ENCODE measurements around the gene SDCBP2.
A peak's percentile ranks its signal among the peaks of the same experiment; 100 is the strongest.

The SDCBP2 gene

DNA sequence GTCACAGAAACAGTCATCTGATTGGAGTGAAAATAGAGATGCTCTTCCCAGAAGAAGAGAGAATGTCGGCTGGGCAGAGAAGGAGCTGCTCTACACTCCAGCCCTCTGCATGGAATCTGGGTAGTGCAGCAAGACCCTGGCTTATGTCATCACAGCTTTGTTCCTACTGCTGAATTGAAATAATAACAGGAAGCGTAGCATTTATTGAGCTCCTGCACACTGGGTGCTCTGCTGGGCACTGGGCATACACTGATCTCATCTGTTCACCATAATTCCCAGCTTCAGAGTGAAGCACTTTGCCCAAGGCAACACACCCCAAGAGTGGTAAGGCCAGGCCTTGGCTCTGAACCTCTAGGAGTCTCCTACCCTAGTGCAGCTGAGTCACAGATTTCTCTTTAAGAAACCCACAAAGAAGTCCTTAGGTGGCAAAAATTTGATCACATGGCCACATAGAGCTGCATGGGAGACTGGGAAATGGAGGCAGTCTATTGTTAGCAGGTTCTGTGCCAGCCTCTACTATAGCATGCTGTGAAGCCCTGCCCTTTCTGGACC lies 3.9 kb upstream of the SDCBP2 start:
- no peak overlapping the region for H3K27ac Mint-ChIP-seq (ENCODE audit: low read depth)
- ATAC-seq (replicated peaks; ENCODE audit: extremely low read depth, poor library complexity, severe bottlenecking) (no peak), DNase-seq (ENCODE audit: low spot score in 2 of 2) (peak in 1 of 2 donors; percentile 5)
- H3K36me3 Mint-ChIP-seq (ENCODE audit: insufficient read depth): peaks cover 12% of the 10 kb centered on the region
- no peaks in the 10 kb centered on the region for H3K27me3 Mint-ChIP-seq
- H3K9me3 Mint-ChIP-seq: no peaks in the 10 kb centered on the region
- peaks cover 31% of the 10 kb centered on the region for H3K4me1 Mint-ChIP-seq
- H3K4me3 Mint-ChIP-seq: no peak overlapping the region

DNA sequence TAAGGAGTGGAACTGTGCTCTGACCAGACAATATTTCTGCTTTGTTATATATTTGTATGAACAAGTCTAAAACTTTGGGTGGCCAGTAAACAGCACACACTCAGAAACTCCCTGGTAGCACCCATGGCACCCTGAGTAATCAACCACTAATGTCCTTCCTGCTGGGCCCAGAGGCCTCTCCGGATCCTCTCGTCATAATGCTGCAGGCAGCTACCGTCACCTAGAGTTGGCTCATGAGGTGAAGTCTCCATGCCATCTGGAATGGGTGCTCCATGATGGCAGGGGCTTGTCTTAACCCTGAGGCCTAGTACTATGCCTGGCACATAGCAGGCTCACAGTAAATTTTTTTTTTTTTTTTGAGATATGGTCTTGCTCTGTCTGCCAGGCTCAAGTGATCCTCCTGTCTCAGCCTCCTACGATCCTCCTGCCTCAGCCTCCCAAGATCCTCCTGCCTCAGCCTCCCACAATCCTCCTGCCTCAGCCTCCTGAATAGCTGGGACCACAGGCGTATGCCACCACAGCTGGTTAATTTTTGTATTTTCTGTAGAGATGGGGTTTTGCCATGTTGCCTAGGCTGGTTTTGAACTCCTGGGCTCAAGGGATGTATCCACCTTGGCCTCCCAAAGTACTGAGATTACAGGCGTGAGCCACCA lies 3.0 kb upstream of the SDCBP2 start:
- DNase-seq (ENCODE audit: low spot score in 2 of 2) (peak; percentile 3 to 12), ATAC-seq (replicated peaks; ENCODE audit: extremely low read depth, poor library complexity, severe bottlenecking) (no peak)
- peaks cover 31% of the 10 kb centered on the region for H3K4me1 Mint-ChIP-seq
- peaks cover 12% of the 10 kb centered on the region for H3K36me3 Mint-ChIP-seq (ENCODE audit: insufficient read depth)
- H3K4me3 Mint-ChIP-seq: no peak overlapping the region
- peak overlapping the region; percentile 69 for H3K27ac Mint-ChIP-seq (ENCODE audit: low read depth)
- H3K27me3 Mint-ChIP-seq: no peaks in the 10 kb centered on the region
- H3K9me3 Mint-ChIP-seq: no peaks in the 10 kb centered on the region

DNA sequence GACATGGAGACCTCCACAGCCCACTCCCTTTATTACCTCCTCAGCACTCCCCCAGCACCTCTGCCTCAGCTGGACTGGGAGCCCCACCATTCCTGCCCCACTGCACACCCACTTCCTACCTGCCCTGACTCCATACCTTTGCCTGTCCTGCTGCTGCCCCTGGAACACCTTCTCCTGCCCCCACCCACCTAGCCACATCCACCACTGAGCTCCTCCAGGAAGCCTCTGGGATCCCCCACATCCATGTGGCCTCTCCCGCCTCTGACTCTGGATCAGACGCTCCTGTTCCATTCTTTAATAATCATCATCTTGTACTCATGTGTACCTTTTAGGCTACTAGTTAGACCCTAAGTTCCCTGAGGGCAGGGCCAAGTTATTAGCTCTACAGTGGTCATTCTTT lies 2.2 kb upstream of the SDCBP2 start:
- no peaks in the 10 kb centered on the region for H3K27me3 Mint-ChIP-seq
- H3K4me1 Mint-ChIP-seq: peaks cover 25% of the 10 kb centered on the region
- H3K9me3 Mint-ChIP-seq: no peaks in the 10 kb centered on the region
- no peak overlapping the region for H3K27ac Mint-ChIP-seq (ENCODE audit: low read depth)
- ATAC-seq (replicated peaks; ENCODE audit: extremely low read depth, poor library complexity, severe bottlenecking): no peak
- peaks cover 13% of the 10 kb centered on the region for H3K36me3 Mint-ChIP-seq (ENCODE audit: insufficient read depth)
- no peak overlapping the region for H3K4me3 Mint-ChIP-seq
- DNase-seq (ENCODE audit: low spot score in 2 of 2): no peak

DNA sequence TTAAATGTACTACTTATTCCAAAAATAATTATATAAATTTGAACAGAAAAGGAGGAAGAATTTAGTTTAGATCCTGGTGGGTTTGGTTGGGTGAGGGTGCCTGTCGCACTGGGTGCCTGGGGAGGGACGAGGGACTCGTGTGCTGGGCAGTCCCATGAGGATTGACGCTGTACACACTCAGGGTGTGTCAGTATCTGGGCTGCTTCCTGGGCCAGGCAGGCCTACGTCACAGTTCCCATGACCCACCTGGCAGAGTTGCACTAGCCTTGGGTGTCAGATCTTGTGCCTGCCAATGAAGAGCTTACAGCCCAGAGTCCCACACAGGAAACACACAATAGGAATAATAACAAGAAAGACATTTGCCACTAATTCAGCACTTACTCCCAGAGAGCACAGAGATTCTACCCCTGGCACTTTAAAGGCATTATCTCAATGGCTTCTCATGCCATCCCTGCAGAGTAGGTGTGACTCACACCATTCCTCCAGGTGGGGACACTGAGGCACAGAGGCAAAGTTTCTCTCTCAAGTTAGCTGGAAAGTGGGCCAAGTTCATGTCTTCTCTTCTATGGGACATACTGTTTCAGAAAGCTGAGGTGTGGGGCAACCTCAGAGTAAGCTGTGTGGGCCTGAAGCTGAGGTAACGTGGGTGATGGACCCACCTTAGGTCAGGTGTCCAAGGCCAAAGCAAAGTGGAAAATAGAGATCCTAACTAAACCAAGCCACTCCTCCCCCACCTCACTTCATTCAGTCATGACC lies 1.3 kb upstream of the SDCBP2 start:
- ATAC-seq (replicated peaks; ENCODE audit: extremely low read depth, poor library complexity, severe bottlenecking): no peak
- peaks cover 13% of the 10 kb centered on the region for H3K36me3 Mint-ChIP-seq (ENCODE audit: insufficient read depth)
- peak in 1 of 2 donors; percentile 11 for DNase-seq (ENCODE audit: low spot score in 2 of 2)
- no peaks in the 10 kb centered on the region for H3K9me3 Mint-ChIP-seq
- peak overlapping the region; percentile 23 for H3K27ac Mint-ChIP-seq (ENCODE audit: low read depth)
- no peak overlapping the region for H3K4me3 Mint-ChIP-seq
- H3K4me1 Mint-ChIP-seq: peaks cover 21% of the 10 kb centered on the region
- H3K27me3 Mint-ChIP-seq: no peaks in the 10 kb centered on the region

DNA sequence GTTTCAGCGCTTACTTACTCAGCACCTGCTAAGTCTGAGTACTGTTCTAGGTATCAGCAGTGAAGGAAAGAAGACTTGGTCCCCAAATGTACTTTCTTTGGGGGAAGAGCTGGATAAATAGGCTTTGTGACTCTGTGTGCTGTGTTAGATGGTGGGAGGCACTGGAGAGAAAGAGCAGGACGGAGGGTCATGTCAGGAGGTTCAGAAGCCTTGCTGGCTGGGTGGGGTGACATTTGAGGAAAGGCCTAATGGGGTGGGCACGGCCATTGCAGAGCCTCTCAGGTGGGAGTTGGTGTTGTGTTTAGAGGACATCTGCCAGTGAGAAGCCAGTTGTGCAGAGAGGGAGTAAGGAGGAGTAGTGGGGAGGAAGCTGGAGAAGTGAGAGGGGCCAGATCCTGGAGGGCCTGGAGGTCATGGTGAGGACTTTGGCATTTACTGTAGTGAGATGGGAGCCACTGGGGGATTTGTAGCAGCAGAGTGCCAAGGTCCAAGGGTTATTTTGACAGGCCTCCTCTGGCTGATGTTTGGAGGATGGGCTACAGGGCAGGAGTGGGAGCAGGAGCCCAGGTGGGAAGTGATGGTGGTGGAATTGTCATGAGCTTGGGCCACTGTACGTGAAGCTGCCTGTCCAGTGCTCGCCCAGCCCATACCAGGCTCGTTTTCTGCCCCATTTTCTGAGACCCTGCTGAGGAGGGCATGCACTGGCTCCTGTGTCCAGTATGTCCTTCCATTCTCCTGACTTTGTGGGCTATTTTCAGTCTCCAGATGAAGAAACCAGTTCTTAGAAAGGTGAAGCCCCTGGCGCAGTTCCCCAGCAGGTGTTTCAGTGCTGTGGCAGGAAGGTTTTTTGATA lies 886 bp downstream of the SDCBP2 start:
- Mint-ChIP-seq H3K27me3 (no peaks in the 10 kb centered on the region), H3K27ac (ENCODE audit: low read depth) (peak overlapping the region; percentile 36), H3K4me3 (no peak overlapping the region), H3K4me1 (peaks cover 21% of the 10 kb centered on the region), H3K36me3 (ENCODE audit: insufficient read depth) (peaks cover 12% of the 10 kb centered on the region), H3K9me3 (no peaks in the 10 kb centered on the region)
- ATAC-seq (replicated peaks; ENCODE audit: extremely low read depth, poor library complexity, severe bottlenecking): no peak
- DNase-seq (ENCODE audit: low spot score in 2 of 2): peak in 1 of 2 donors; percentile 9

DNA sequence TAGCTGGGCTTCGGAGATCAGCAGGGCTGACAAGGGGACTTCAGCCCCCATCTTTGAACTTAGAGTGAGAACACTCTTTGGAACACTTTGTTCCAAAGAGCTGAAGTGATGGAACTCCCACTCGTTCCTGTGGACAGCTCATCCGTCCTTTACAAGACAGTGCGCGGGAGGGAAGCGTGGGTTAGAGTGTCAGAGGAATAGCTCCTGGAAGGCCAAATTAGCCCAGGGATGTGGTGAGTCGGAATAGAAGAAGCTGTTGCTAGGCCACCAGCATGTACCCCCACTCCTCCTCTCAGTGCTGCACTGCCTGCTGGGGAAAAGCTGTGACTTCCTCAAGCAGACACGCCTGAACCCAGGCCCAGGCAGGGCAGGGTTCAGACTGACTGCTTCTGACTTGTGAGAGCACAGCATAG lies 1.7 kb downstream of the SDCBP2 start:
- H3K4me1 Mint-ChIP-seq: peaks cover 21% of the 10 kb centered on the region
- H3K4me3 Mint-ChIP-seq: no peak overlapping the region
- peak in 1 of 2 donors; percentile 7 for DNase-seq (ENCODE audit: low spot score in 2 of 2)
- no peaks in the 10 kb centered on the region for H3K9me3 Mint-ChIP-seq
- ATAC-seq (replicated peaks; ENCODE audit: extremely low read depth, poor library complexity, severe bottlenecking): no peak
- H3K27ac Mint-ChIP-seq (ENCODE audit: low read depth): peak overlapping the region; percentile 36
- H3K36me3 Mint-ChIP-seq (ENCODE audit: insufficient read depth): peaks cover 9% of the 10 kb centered on the region
- H3K27me3 Mint-ChIP-seq: no peaks in the 10 kb centered on the region

DNA sequence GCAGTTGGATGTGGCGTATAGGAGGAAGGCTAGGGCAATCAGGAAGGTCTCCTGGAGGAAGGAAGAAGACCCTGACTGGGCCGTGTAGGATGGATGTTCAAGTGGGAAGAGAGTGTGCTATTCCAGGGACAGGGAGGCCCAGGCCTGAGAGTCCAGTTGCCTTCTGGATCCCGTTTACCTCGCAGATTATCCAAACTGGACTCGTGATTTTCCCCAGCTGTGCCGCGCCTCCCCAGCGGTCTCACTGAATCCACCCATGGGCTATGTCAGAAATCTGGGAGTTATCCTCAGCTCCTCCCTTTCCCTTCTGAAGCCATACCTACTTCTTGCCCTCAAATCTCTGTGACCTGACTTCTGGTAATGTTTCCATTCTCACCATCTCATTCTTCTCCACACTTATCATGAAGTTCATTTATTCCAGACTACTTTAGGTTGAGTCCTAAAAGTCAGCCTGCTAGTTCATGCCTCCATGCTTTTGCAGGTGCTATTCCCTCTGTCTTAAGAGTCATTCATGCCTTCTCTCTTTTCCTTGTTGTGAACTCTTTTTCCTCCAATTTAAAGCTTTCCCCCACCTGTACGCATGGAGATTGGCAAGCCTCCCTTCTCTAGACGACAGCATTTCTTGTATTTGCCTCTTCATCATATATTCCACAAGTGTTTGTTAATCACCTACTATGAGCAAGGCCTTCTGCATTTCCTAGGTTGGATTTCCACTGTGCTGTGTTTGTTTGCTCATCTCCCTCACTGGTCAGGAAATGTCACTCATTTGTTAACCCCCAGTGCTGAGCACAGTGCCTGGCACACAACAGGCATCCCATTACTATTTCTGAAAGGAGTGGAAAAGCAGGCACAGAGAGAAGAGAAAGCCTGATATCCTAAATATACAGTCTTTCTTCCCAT lies 2.7 kb downstream of the SDCBP2 start:
- no peaks in the 10 kb centered on the region for H3K9me3 Mint-ChIP-seq
- ATAC-seq (replicated peaks; ENCODE audit: extremely low read depth, poor library complexity, severe bottlenecking): no peak

DNA sequence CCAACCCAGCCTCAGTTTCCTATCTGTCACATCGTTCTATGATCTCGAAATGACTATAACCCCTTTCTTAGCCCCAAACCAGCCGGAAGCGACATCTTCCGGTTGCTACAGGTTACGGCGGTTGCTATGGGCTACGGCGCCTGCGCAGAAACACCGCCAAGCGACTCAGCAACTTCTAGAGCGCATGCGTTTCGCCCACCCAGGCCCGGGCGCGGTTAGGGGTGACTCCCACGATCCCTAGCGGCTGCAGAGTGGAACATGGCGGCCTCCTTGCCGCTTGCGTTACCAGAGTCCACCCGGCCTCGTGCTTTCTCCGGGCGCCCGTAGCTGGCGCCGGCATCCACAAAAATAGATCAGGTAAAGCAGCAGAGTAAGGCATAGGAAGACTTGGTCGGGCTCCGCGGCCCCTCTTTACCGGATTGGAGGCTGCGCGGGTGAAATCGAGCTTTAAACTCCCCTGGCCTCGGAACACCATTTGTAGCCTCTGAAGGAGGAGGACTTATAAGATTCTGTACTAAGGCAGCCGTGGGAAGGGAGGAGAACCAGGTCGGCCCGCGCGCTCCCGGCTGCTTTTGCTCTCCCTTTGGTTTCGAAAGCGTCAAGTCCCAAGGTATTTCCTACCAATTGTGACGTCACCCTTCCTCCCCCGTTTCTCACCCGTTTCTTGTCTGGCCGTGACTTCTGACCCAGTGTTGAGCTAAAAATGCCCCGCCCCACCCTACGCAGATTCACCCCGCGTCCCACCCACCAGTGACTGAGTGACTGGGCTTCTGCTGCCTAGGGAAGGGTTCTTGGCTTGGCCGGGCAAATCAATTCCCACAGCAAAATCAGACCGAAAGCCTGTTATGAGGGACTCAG lies 3.5 kb downstream of the SDCBP2 start:
- Mint-ChIP-seq H3K36me3 (ENCODE audit: insufficient read depth) (peaks cover 3% of the 10 kb centered on the region), H3K9me3 (no peaks in the 10 kb centered on the region), H3K27ac (ENCODE audit: low read depth) (no peak overlapping the region), H3K27me3 (no peaks in the 10 kb centered on the region), H3K4me3 (no peak overlapping the region), H3K4me1 (peaks cover 8% of the 10 kb centered on the region)
- peak; percentile 88 for ATAC-seq (replicated peaks; ENCODE audit: extremely low read depth, poor library complexity, severe bottlenecking)
- DNase-seq (ENCODE audit: low spot score in 2 of 2): peak; percentile 98

More for the DNA sequence above, 2.7 kb downstream of the SDCBP2 start:
- no peak overlapping the region for H3K27ac Mint-ChIP-seq (ENCODE audit: low read depth)
- H3K36me3 Mint-ChIP-seq (ENCODE audit: insufficient read depth): peaks cover 7% of the 10 kb centered on the region
- no peak overlapping the region for H3K4me3 Mint-ChIP-seq
- H3K27me3 Mint-ChIP-seq: no peaks in the 10 kb centered on the region
- peak in 1 of 2 donors; percentile 15 for DNase-seq (ENCODE audit: low spot score in 2 of 2)
- H3K4me1 Mint-ChIP-seq: peaks cover 15% of the 10 kb centered on the region

DNA sequence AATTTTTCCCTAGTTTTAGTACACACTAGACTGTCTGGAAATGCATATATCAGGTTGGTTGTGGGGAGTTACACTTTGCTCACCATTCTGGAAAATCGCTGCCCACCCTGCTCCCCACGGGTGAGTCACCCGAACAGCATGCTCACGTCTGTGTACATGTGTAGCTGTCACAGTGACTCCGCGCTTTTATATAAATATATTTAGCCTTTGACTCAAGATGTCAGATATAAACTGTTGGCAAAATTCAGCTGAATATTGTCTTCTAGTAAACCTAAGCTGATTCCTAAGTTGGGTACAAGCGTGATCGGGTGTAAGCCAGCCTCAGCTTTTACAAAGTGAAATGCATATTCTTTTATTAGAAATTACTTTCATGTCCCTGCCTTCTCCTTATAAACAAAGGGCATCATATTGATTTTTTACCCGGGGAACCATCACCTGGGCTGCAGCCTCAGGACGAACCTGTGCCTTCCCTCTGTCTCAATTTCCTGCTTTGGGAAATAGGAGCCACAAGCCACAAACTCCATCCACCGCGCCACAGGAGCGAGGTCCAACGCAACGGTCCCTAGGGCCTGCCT lies 4.3 kb downstream of the SDCBP2 start:
- Mint-ChIP-seq H3K4me3 (no peak overlapping the region), H3K27me3 (no peaks in the 10 kb centered on the region), H3K36me3 (ENCODE audit: insufficient read depth) (peaks cover 2% of the 10 kb centered on the region), H3K4me1 (peaks cover 3% of the 10 kb centered on the region), H3K9me3 (no peaks in the 10 kb centered on the region), H3K27ac (ENCODE audit: low read depth) (no peak overlapping the region)
- DNase-seq (ENCODE audit: low spot score in 2 of 2): no peak
- no peak for ATAC-seq (replicated peaks; ENCODE audit: extremely low read depth, poor library complexity, severe bottlenecking)

DNA sequence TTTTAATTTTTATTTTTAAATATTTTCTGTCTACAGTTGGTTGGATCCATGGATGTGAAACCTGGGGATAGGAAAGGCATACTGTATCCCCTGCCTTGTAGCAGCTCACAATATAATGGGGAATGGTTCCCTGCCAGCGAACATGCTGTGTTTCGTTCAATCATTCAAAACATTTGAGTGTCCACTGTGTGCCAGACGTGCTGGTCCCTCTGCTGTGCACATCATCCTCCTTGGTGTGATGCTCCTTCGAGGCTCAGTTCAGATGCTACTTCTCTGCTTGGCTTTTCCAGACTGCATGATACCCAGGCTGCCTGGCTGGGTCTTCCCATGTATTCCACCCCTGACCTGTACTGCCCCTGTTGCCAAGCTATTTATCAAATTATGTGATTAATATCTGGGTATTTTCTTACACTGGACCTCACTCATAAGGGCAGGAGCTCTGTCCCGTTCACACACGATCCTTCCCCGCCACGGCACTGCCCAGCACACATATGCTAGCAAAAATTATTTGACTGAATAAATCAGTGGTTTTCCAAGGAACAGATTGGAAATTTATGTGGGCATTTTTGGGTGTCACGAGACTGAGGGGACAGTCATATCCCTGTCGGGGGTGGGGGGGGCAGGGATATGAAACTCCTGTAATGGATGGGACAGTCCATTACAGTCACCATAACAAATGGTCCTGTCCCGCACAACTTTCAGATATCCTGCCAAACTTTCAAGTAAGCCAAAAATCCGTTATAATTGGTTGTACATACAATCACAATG lies 4.9 kb downstream of the SDCBP2 start:
- Mint-ChIP-seq H3K4me1 (no peaks in the 10 kb centered on the region), H3K4me3 (no peak overlapping the region), H3K36me3 (ENCODE audit: insufficient read depth) (peaks cover 2% of the 10 kb centered on the region), H3K27ac (ENCODE audit: low read depth) (no peak overlapping the region), H3K9me3 (no peaks in the 10 kb centered on the region), H3K27me3 (no peaks in the 10 kb centered on the region)
- ATAC-seq (replicated peaks; ENCODE audit: extremely low read depth, poor library complexity, severe bottlenecking): no peak
- no peak for DNase-seq (ENCODE audit: low spot score in 2 of 2)
